HG03025 (cell line): ENCODE data around the gene KCNF1.

Source experiments
- ATAC-seq: cut with Tn5 transposase; IDR thresholded peaks from one replicate; pipeline ENCODE4 v1.9.1; 2021; ENCODE audit warnings: mild to moderate bottlenecking, moderate library complexity; ENCODE audit not compliant: unreplicated experiment, low FRiP score

The KCNF1 gene

GRCh38 chr2:10901160-10901939, 10.4 kb upstream of the KCNF1 start:
- ATAC-seq: no peak

GRCh38 chr2:10903861-10904210, 7.9 kb upstream of the KCNF1 start:
- ATAC-seq: no peak

- no peak for ATAC-seq
Measured at GRCh38 chr2:10904455-10904854, 7.3 kb upstream of the KCNF1 start.

GRCh38 chr2:10905006-10905861, 6.5 kb upstream of the KCNF1 start:
- no peak for ATAC-seq

GRCh38 chr2:10905862-10906143, 5.9 kb upstream of the KCNF1 start:
- no peak for ATAC-seq

GRCh38 chr2:10906926-10907625, 4.7 kb upstream of the KCNF1 start:
- ATAC-seq: no peak

GRCh38 chr2:10908195-10908594, 3.5 kb upstream of the KCNF1 start:
- ATAC-seq: no peak

- no peak for ATAC-seq
Measured at GRCh38 chr2:10909050-10909995, 2.4 kb upstream of the KCNF1 start.

- no peak for ATAC-seq
Measured at GRCh38 chr2:10909996-10910341, 1.8 kb upstream of the KCNF1 start.

- no peak for ATAC-seq
Measured at GRCh38 chr2:10910625-10911024, 1.1 kb upstream of the KCNF1 start.

- no peak for ATAC-seq
Measured at GRCh38 chr2:10912076-10912731, 470 bp downstream of the KCNF1 start.

GRCh38 chr2:10912796-10913455, 1.2 kb downstream of the KCNF1 start:
- no peak for ATAC-seq

GRCh38 chr2:10913501-10914271, 2.0 kb downstream of the KCNF1 start:
- ATAC-seq: no peak

GRCh38 chr2:10914272-10914693, 2.5 kb downstream of the KCNF1 start:
- ATAC-seq: no peak

GRCh38 chr2:10915236-10915635, 3.5 kb downstream of the KCNF1 start:
- no peak for ATAC-seq

GRCh38 chr2:10915731-10916276, 4.1 kb downstream of the KCNF1 start:
- no peak for ATAC-seq

GRCh38 chr2:10916953-10917352, 5.2 kb downstream of the KCNF1 start:
- no peak for ATAC-seq

GRCh38 chr2:10917927-10918326, 6.2 kb downstream of the KCNF1 start:
- ATAC-seq: no peak
